H1 (cell line): ENCODE results near the gene ARMH4. TPM values are rescaled to one million over a fixed set of nuclear protein-coding genes. Genes with fewer than 3 reads are reported as not detected.

Experiments used
- BACH1 ChIP-seq: IDR thresholded peaks from 2 replicates; pipeline ENCODE4 v1.6.1; 2012; ENCODE audit warnings: low read length, improper control_type of control experiment
- CHD7 ChIP-seq: fragments of 300-600 bp; sonication (generic); IDR thresholded peaks from 2 replicates; pipeline ENCODE4 v1.7.1; 2012; ENCODE audit warnings: low read length, moderate library complexity, mild to moderate bottlenecking, inconsistent platforms; ENCODE audit not compliant: insufficient replicate concordance
- MAFK ChIP-seq: IDR thresholded peaks from 2 replicates; pipeline ENCODE4 v1.6.1; 2012; ENCODE audit warnings: low read depth, mild to moderate bottlenecking, improper control_type of control experiment, low read length
- SIRT6 ChIP-seq: IDR thresholded peaks from one replicate; pipeline ENCODE4 v1.7.1; 2012; ENCODE audit warnings: low read length, inconsistent platforms
- TCF12 ChIP-seq: IDR thresholded peaks from 2 replicates; pipeline ENCODE4 v1.6.1; 2011; ENCODE audit warnings: low read depth, mild to moderate bottlenecking, low read length
- polyA plus RNA-seq, 7 experiments: library from polyadenylated mRNA; depleted of rRNA in 3 of 7; stranded (reverse) in 5 of 7; unstranded in 2 of 7; fragments of >200 nt in 5 of 7; fragments of 200-250 nt in 2 of 7; gene quantifications; 1 replicate in 5 of 7; 2 replicates in 1 of 7; 4 replicates in 1 of 7; pipeline versions ENCODE4 v1.2.1 to v1.2.3, GENCODE V29; 2011 to 2013; ENCODE audit warnings: missing spikeins in 2 of 7, mixed read lengths in 2 of 7
- total RNA-seq: library from RNA; stranded (reverse); fragmentation: NEBNext Ultra II Directional; extraction: Animal tissue kit (Norgen Biotek cat#: 25700); gene quantifications from 2 replicates; pipeline ENCODE4 v1.2.1, GENCODE V29; 2021

The ARMH4 gene
- total and polyA plus RNA-seq, 2 of the 8 experiments (the other 6 are each of a cell fraction or from before 2014, with no cell fraction given), result 7.1 to 25.4 TPM

GRCh38 chr14:58026967-58027366 is 125.0 kb downstream of the ARMH4 start (continued):
- TF ChIP-seq CHD7, result no peak
- no peak for TF ChIP-seq TCF12
- TF ChIP-seq BACH1, result no peak
- TF ChIP-seq MAFK, result no peak
- TF ChIP-seq SIRT6, result no peak
- TF ChIP-seq, all 59 proteins: peak for 0
